MM.1S (cell line): ENCODE data around the gene TNIP1.

ENCODE experiments used
- EZH2 ChIP-seq: fragments of 300-600 bp; sonication (generic); optimal IDR thresholded peaks from 2 replicates; pipeline ENCODE3; 2017; ENCODE audit warnings: low read depth, mild to moderate bottlenecking, antibody characterized with exemption, low read length, mixed read lengths
- TF ChIP-seq, protein P1 (sequence below): fragments of 300-600 bp; sonication (generic); IDR thresholded peaks from 2 replicates; pipeline ENCODE4 v1.5.1; 2016; ENCODE audit warnings: antibody characterized with exemption, low read length, mixed read lengths

GRCh38 chr5:151018846-151019245 lies 62.0 kb downstream of the TNIP1 start:
- TF ChIP-seq, protein P1, sequence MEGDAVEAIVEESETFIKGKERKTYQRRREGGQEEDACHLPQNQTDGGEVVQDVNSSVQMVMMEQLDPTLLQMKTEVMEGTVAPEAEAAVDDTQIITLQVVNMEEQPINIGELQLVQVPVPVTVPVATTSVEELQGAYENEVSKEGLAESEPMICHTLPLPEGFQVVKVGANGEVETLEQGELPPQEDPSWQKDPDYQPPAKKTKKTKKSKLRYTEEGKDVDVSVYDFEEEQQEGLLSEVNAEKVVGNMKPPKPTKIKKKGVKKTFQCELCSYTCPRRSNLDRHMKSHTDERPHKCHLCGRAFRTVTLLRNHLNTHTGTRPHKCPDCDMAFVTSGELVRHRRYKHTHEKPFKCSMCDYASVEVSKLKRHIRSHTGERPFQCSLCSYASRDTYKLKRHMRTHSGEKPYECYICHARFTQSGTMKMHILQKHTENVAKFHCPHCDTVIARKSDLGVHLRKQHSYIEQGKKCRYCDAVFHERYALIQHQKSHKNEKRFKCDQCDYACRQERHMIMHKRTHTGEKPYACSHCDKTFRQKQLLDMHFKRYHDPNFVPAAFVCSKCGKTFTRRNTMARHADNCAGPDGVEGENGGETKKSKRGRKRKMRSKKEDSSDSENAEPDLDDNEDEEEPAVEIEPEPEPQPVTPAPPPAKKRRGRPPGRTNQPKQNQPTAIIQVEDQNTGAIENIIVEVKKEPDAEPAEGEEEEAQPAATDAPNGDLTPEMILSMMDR: no peak
- TF ChIP-seq EZH2: no peak
